Measurements from ENCODE around the gene SMIM15. TPM values are rescaled to one million over a fixed set of nuclear protein-coding genes. Genes with fewer than 3 reads are reported as not detected.
A peak's percentile ranks its signal among the peaks of the same experiment; 100 is the strongest.

SMIM15 gene
- total and polyA plus RNA-seq, 2 of the 13 experiments (the other 11 are each of a cell fraction or from before 2014, with no cell fraction given), result 12.7 to 58.2 TPM

DNA sequence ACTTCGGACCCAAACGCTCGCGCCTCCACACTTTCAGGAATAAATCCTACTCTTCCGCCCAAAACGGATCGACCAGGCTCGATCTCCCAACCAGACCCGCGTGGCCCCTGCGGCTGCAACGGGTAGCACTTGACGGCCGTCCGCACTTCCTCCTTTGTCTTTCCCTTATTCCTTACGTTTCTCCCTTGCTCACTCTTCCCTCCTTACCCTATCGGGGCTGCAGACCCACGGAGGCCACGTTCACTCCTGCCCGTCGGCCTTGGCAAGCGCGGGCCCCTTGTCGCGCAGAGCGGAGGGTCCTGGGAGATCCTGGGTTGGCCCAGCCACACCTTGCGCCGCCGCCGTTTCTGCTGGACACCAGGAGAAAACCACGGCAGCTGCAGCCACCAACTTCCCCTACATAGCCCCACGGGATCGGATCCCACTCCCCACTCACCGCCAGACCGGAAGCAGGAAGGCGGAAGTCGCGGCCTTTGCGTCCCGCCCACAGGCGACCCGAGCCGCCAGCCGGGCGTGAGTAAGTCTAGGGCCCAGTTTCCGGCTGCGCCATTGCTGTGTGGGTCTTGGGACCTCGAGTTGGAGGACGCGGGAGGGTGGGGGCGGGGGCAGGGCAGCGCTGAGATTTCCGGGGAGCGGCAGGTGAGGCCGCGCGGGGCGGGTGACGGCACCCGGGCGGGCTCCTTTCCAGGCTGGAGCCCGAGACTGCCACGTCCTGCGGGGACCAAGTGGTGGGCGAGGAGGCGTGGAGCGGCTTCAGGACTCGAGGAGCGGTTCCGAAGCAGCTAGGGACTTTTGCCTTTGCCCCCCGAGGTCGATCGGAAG, at the start of gene SMIM15 (continued):
- TF ChIP-seq, protein P1, sequence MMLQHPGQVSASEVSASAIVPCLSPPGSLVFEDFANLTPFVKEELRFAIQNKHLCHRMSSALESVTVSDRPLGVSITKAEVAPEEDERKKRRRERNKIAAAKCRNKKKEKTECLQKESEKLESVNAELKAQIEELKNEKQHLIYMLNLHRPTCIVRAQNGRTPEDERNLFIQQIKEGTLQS (CRISPR knock-in tag; IDR thresholded peaks at IDR 0.05), result no peak; the same call in 1 of the 2 replicates
- TF ChIP-seq NFE2 (CRISPR knock-in tag; IDR thresholded peaks at IDR 0.05), result no peak
- no peak; the same call in 1 of the 2 replicates for TF ChIP-seq ZNF788 (CRISPR knock-in tag; IDR thresholded peaks at IDR 0.05; ENCODE audit: borderline replicate concordance)
- TF ChIP-seq LRRFIP1 (CRISPR knock-in tag; conservative IDR thresholded peaks at IDR 0.05), result no peak
- TF ChIP-seq, protein P2, sequence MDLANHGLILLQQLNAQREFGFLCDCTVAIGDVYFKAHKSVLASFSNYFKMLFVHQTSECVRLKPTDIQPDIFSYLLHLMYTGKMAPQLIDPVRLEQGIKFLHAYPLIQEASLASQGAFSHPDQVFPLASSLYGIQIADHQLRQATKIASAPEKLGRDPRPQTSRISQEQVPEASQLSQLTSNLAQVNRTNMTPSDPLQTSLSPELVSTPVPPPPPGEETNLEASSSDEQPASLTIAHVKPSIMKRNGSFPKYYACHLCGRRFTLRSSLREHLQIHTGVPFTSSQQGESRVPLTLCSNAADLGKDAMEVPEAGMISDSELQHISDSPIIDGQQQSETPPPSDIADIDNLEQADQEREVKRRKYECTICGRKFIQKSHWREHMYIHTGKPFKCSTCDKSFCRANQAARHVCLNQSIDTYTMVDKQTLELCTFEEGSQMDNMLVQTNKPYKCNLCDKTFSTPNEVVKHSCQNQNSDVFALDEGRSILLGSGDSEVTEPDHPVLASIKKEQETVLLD (CRISPR knock-in tag; IDR thresholded peaks at IDR 0.05; ENCODE audit: low read depth), result peak; percentile 71; the same call in 1 of the 2 replicates
- TF ChIP-seq NFATC3 (CRISPR knock-in tag; IDR thresholded peaks at IDR 0.05), result peak; percentile 73; the same call in 1 of the 2 replicates
- TF ChIP-seq ZBTB10 (CRISPR knock-in tag; IDR thresholded peaks at IDR 0.05; ENCODE audit: borderline replicate concordance), result peak; percentile 82; the same call in 1 of the 2 replicates
- TF ChIP-seq GPBP1L1 (CRISPR knock-in tag; IDR thresholded peaks at IDR 0.05), result no peak
- no peak for TF ChIP-seq ZNF558 (CRISPR knock-in tag; IDR thresholded peaks at IDR 0.05; ENCODE audit: borderline replicate concordance)
- TF ChIP-seq RFXANK (CRISPR knock-in tag; IDR thresholded peaks at IDR 0.05), result no peak
- TF ChIP-seq CREM (IDR thresholded peaks at IDR 0.05), result peak; percentile 52
- no peak for TF ChIP-seq CREM (CRISPR knock-in tag; IDR thresholded peaks at IDR 0.05)
- TF ChIP-seq SNRNP70 (IDR thresholded peaks at IDR 0.05; ENCODE audit: low read depth, low read length), result no peak
- TF ChIP-seq ZNF747 (CRISPR knock-in tag; IDR thresholded peaks at IDR 0.05; ENCODE audit: borderline replicate concordance), result no peak
- TF ChIP-seq SIN3B (IDR thresholded peaks at IDR 0.05; ENCODE audit: low read length), result peak; percentile 46; the same call in 1 of the 2 replicates
- no peak for TF ChIP-seq JARID2 (CRISPR knock-in tag; IDR thresholded peaks at IDR 0.05; ENCODE audit: insufficient replicate concordance)
- peak; percentile 74; the same call in 1 of the 2 replicates for TF ChIP-seq CHCHD3 (CRISPR knock-in tag; IDR thresholded peaks at IDR 0.05)
- no peak for TF ChIP-seq MBNL3 (CRISPR knock-in tag; conservative IDR thresholded peaks at IDR 0.05)
- 0 out of 2 replicates have a peak, but pooled peaks have one; percentile 50 for TF ChIP-seq SNAPC2 (CRISPR knock-in tag; IDR thresholded peaks at IDR 0.05)
- TF ChIP-seq ZNF569 (CRISPR knock-in tag; IDR thresholded peaks at IDR 0.05; ENCODE audit: borderline replicate concordance), result no peak
